GM12878 (cell line): Measurements from ENCODE around the gene SLIT1.

Experiments
- REST ChIP-seq: IDR thresholded peaks from 2 replicates; pipeline ENCODE4 v1.6.1; 2012; ENCODE audit warnings: mild to moderate bottlenecking, low read depth, low read length
- ZZZ3 ChIP-seq: IDR thresholded peaks from 2 replicates; pipeline ENCODE4 v1.6.1; 2011; ENCODE audit warnings: low read depth; ENCODE audit not compliant: control insufficient read depth, insufficient read length

- no peak for TF ChIP-seq ZZZ3
- no peak for TF ChIP-seq REST
These were observed 12.7 kb downstream of the SLIT1 start for GRCh38 chr10:97173036-97173435.
